Activated T-helper 17 cell treated with anti-CD3 and anti-CD28 coated beads, Interleukin-2, amount 50 U/mL, for 72 hours (primary cell): ENCODE data around the gene PAK4. TPM values are rescaled to one million over a fixed set of nuclear protein-coding genes. Genes with fewer than 3 reads are reported as not detected.

Source experiments
- ATAC-seq: fragments of 150-1000 bp; cut with Tn5 transposase; replicated peaks from 2 replicates; pipeline ENCODE4 v1.10.0; 2021; ENCODE audit warnings: mild to moderate bottlenecking, moderate library complexity
- H3K27ac Mint-ChIP-seq: one replicate; pipeline ENCODE4 v1.8.0; 2022; ENCODE audit warnings: mixed read lengths
- H3K27me3 Mint-ChIP-seq: one replicate; pipeline ENCODE4 v1.8.0; 2022; ENCODE audit warnings: mixed read lengths
- H3K36me3 Mint-ChIP-seq: one replicate; pipeline ENCODE4 v1.8.0; 2022; ENCODE audit warnings: low read depth, mild to moderate bottlenecking, mixed read lengths
- H3K4me1 Mint-ChIP-seq: one replicate; pipeline ENCODE4 v1.8.0; 2022; ENCODE audit warnings: mixed read lengths
- H3K4me3 Mint-ChIP-seq: one replicate; pipeline ENCODE4 v1.8.0; 2022; ENCODE audit warnings: mild to moderate bottlenecking, mixed read lengths
- H3K9me3 Mint-ChIP-seq: one replicate; pipeline ENCODE4 v1.8.0; 2022; ENCODE audit warnings: mixed read lengths
- total RNA-seq, 2 donors: library from RNA; stranded (reverse); gene quantifications; one replicate each; pipeline ENCODE4 v1.2.3, GENCODE V29; 2022

The PAK4 gene
- total RNA-seq, 2 donors from 2014 or later, result 17.8 to 18.4 TPM

GRCh38 chr19:39178296-39179006, 52.9 kb downstream of the PAK4 start:
- no peak for ATAC-seq
- Mint-ChIP-seq H3K36me3 (no peaks in the 10 kb centered on the region), H3K27ac (no peak overlapping the region), H3K4me1 (no peaks in the 10 kb centered on the region), H3K27me3 (no peaks in the 10 kb centered on the region), H3K4me3 (no peak overlapping the region), H3K9me3 (no peaks in the 10 kb centered on the region)

- Mint-ChIP-seq H3K4me3 (no peak overlapping the region), H3K27me3 (no peaks in the 10 kb centered on the region), H3K27ac (no peak overlapping the region), H3K9me3 (no peaks in the 10 kb centered on the region), H3K36me3 (no peaks in the 10 kb centered on the region), H3K4me1 (no peaks in the 10 kb centered on the region)
- no peak for ATAC-seq
Observed at GRCh38 chr19:39179754-39180153, 54.2 kb downstream of the PAK4 start.

GRCh38 chr19:39180749-39181148, 55.2 kb downstream of the PAK4 start:
- no peaks in the 10 kb centered on the region for H3K4me1 Mint-ChIP-seq
- H3K36me3 Mint-ChIP-seq, result no peaks in the 10 kb centered on the region
- ATAC-seq, result no peak
- H3K27me3 Mint-ChIP-seq, result no peaks in the 10 kb centered on the region
- H3K27ac Mint-ChIP-seq, result no peak overlapping the region
- no peaks in the 10 kb centered on the region for H3K9me3 Mint-ChIP-seq
- no peak overlapping the region for H3K4me3 Mint-ChIP-seq

GRCh38 chr19:39181500-39182173, 56.1 kb downstream of the PAK4 start:
- H3K4me1 Mint-ChIP-seq, result no peaks in the 10 kb centered on the region
- H3K9me3 Mint-ChIP-seq, result no peaks in the 10 kb centered on the region
- no peak for ATAC-seq
- H3K4me3 Mint-ChIP-seq, result no peak overlapping the region
- H3K27ac Mint-ChIP-seq, result no peak overlapping the region
- H3K27me3 Mint-ChIP-seq, result no peaks in the 10 kb centered on the region
- H3K36me3 Mint-ChIP-seq, result no peaks in the 10 kb centered on the region

GRCh38 chr19:39182174-39182505, 56.6 kb downstream of the PAK4 start:
- no peak overlapping the region for H3K4me3 Mint-ChIP-seq
- no peaks in the 10 kb centered on the region for H3K9me3 Mint-ChIP-seq
- no peak for ATAC-seq
- no peaks in the 10 kb centered on the region for H3K36me3 Mint-ChIP-seq
- peaks cover 2% of the 10 kb centered on the region for H3K4me1 Mint-ChIP-seq
- no peak overlapping the region for H3K27ac Mint-ChIP-seq
- peaks cover 2% of the 10 kb centered on the region for H3K27me3 Mint-ChIP-seq

- no peak overlapping the region for H3K4me3 Mint-ChIP-seq
- no peaks in the 10 kb centered on the region for H3K36me3 Mint-ChIP-seq
- peaks cover 5% of the 10 kb centered on the region for H3K27me3 Mint-ChIP-seq
- H3K4me1 Mint-ChIP-seq, result peaks cover 6% of the 10 kb centered on the region
- no peaks in the 10 kb centered on the region for H3K9me3 Mint-ChIP-seq
- no peak for ATAC-seq
- H3K27ac Mint-ChIP-seq, result no peak overlapping the region
Observed at GRCh38 chr19:39183104-39183503, 57.5 kb downstream of the PAK4 start.

- Mint-ChIP-seq H3K36me3 (no peaks in the 10 kb centered on the region), H3K27ac (no peak overlapping the region), H3K4me1 (peaks cover 6% of the 10 kb centered on the region), H3K9me3 (no peaks in the 10 kb centered on the region), H3K4me3 (no peak overlapping the region), H3K27me3 (peaks cover 14% of the 10 kb centered on the region)
- no peak for ATAC-seq
Observed at GRCh38 chr19:39186391-39186790, 60.8 kb downstream of the PAK4 start.

GRCh38 chr19:39187552-39187943, 62.0 kb downstream of the PAK4 start:
- Mint-ChIP-seq H3K27ac (peak overlapping the region; percentile 50), H3K27me3 (peaks cover 14% of the 10 kb centered on the region), H3K36me3 (no peaks in the 10 kb centered on the region), H3K9me3 (no peaks in the 10 kb centered on the region), H3K4me1 (peaks cover 6% of the 10 kb centered on the region), H3K4me3 (no peak overlapping the region)
- ATAC-seq, result no peak

- Mint-ChIP-seq H3K27ac (no peak overlapping the region), H3K4me1 (peaks cover 6% of the 10 kb centered on the region), H3K27me3 (peaks cover 18% of the 10 kb centered on the region), H3K4me3 (no peak overlapping the region), H3K9me3 (no peaks in the 10 kb centered on the region), H3K36me3 (no peaks in the 10 kb centered on the region)
- ATAC-seq, result no peak
Observed at GRCh38 chr19:39188960-39189359, 63.4 kb downstream of the PAK4 start.

GRCh38 chr19:39190768-39191167, 65.2 kb downstream of the PAK4 start:
- Mint-ChIP-seq H3K27ac (no peak overlapping the region), H3K36me3 (no peaks in the 10 kb centered on the region), H3K27me3 (peaks cover 25% of the 10 kb centered on the region), H3K9me3 (no peaks in the 10 kb centered on the region), H3K4me1 (peaks cover 6% of the 10 kb centered on the region), H3K4me3 (no peak overlapping the region)
- no peak for ATAC-seq

GRCh38 chr19:39192846-39193245, 67.3 kb downstream of the PAK4 start:
- no peak for ATAC-seq
- Mint-ChIP-seq H3K27me3 (peaks cover 33% of the 10 kb centered on the region), H3K36me3 (no peaks in the 10 kb centered on the region)

GRCh38 chr19:39193803-39194202, 68.2 kb downstream of the PAK4 start:
- Mint-ChIP-seq H3K4me1 (peaks cover 5% of the 10 kb centered on the region), H3K4me3 (no peak overlapping the region), H3K36me3 (no peaks in the 10 kb centered on the region), H3K9me3 (no peaks in the 10 kb centered on the region), H3K27me3 (peaks cover 31% of the 10 kb centered on the region), H3K27ac (no peak overlapping the region)
- ATAC-seq, result no peak

More at GRCh38 chr19:39192846-39193245, 67.3 kb downstream of the PAK4 start:
- Mint-ChIP-seq H3K4me1 (peaks cover 5% of the 10 kb centered on the region), H3K27ac (no peak overlapping the region), H3K9me3 (no peaks in the 10 kb centered on the region), H3K4me3 (no peak overlapping the region)

- H3K4me3 Mint-ChIP-seq, result peak overlapping the region; percentile 35
- no peak overlapping the region for H3K27ac Mint-ChIP-seq
- no peak for ATAC-seq
- no peaks in the 10 kb centered on the region for H3K9me3 Mint-ChIP-seq
- H3K4me1 Mint-ChIP-seq, result peaks cover 5% of the 10 kb centered on the region
- peaks cover 31% of the 10 kb centered on the region for H3K27me3 Mint-ChIP-seq
- H3K36me3 Mint-ChIP-seq, result no peaks in the 10 kb centered on the region
Observed at GRCh38 chr19:39194832-39195542, 69.4 kb downstream of the PAK4 start.

- Mint-ChIP-seq H3K4me3 (peak overlapping the region; percentile 35), H3K36me3 (no peaks in the 10 kb centered on the region), H3K27me3 (peaks cover 33% of the 10 kb centered on the region), H3K27ac (no peak overlapping the region), H3K4me1 (peaks cover 5% of the 10 kb centered on the region), H3K9me3 (no peaks in the 10 kb centered on the region)
- no peak for ATAC-seq
Observed at GRCh38 chr19:39195755-39196154, 70.2 kb downstream of the PAK4 start.

- no peaks in the 10 kb centered on the region for H3K9me3 Mint-ChIP-seq
- H3K27ac Mint-ChIP-seq, result no peak overlapping the region
- peaks cover 38% of the 10 kb centered on the region for H3K27me3 Mint-ChIP-seq
- H3K4me1 Mint-ChIP-seq, result peaks cover 5% of the 10 kb centered on the region
- peak; percentile 14 for ATAC-seq
- H3K4me3 Mint-ChIP-seq, result no peak overlapping the region
- no peaks in the 10 kb centered on the region for H3K36me3 Mint-ChIP-seq
Observed at GRCh38 chr19:39196320-39196719, 70.7 kb downstream of the PAK4 start.
